IPS-NIHi11 (cell line): Measurements from ENCODE around the gene CERS1.

ENCODE experiments used
- DNase-seq: peaks from one replicate; pipeline ENCODE4 v3.0.0; 2012; ENCODE audit warnings: mixed read lengths, low spot score

Gene CERS1

GRCh38 chr19:18856385-18857126, 39.4 kb downstream of the CERS1 start:
- peak; percentile 68 for DNase-seq

DNA sequence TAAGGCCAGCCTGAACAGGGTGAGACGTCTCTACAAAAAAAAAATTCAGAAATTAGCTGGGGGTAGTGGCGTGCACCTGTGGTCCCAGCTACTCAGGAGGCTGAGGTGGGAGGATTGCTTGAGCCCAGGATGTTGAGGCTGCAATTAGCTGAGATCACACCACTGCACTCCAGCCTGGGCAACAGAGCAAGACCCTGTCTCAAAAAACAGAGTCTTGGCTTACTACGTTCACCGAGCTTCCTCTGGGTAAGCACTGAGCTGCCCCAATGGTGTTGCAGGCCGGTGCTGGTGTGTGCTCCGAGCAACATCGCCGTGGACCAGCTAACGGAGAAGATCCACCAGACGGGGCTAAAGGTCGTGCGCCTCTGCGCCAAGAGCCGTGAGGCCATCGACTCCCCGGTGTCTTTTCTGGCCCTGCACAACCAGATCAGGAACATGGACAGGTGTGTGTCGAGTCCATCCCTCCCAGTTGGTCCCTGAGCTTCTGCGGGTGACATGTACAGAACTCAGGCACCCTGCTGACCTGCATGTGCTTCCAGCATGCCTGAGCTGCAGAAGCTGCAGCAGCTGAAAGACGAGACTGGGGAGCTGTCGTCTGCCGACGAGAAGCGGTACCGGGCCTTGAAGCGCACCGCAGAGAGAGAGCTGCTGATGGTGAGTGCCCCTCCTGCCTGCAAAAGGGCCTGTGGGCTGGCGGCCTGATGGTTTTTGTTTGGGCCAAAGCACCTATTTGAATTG, 40.1 kb downstream of the CERS1 start:
- DNase-seq, result no peak

GRCh38 chr19:18854982-18855381, 41.0 kb downstream of the CERS1 start:
- no peak for DNase-seq

DNA sequence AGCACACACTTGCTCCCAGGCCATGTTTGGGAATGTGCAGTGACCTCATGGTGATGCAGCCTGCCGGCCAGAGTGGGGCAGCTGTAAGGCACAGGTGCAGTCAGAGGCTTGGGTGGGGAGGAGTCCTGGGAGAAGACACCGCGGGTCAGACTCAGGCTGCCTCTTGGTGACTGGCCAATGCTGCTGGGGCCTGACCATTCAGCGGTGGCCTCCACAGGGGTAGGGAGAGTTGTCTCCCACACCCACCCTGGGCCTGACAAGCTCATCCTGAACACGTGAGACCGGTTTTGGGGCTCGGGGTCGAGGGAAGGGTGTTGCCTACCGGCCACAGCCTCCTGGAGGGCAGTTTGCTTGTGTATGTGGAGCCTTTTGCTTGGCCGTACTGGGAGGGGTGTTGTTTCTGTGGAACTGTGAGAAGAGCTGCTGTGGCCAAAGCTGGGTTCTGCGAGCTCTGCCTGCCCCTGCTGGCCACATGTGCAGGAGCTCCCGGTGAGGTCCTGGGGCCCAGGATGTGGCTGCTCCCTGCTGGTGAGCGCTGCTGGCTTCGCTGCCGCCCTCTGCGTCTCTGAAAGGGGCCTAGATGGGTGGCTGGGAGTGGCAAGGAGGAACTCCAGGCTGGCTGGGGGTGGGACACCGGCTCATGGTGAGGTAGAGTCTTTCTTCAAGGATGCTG, 42.1 kb downstream of the CERS1 start:
- no peak for DNase-seq

DNA sequence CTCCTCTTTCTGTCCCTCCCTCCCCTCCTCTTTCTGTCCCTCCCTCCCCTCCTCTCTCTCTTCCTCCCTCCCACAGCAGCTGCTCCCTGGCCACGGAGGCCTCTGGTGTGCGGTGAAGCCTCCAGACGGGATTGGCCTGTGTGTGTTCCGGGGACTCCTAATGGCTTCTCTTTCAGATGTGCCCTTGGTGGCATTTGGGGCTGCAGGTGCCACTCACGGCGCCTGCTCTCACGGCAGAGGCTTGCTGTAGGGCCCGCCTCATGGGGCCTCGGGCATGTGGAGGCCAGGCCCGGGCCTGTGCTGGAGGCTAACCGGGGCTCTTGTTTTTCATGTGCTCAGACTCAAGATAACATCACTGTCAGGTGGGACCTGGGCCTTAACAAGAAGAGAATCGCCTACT, 43.3 kb downstream of the CERS1 start:
- DNase-seq, result no peak

- DNase-seq, result no peak
Observed at GRCh38 chr19:18851673-18852325, 44.2 kb downstream of the CERS1 start.

DNA sequence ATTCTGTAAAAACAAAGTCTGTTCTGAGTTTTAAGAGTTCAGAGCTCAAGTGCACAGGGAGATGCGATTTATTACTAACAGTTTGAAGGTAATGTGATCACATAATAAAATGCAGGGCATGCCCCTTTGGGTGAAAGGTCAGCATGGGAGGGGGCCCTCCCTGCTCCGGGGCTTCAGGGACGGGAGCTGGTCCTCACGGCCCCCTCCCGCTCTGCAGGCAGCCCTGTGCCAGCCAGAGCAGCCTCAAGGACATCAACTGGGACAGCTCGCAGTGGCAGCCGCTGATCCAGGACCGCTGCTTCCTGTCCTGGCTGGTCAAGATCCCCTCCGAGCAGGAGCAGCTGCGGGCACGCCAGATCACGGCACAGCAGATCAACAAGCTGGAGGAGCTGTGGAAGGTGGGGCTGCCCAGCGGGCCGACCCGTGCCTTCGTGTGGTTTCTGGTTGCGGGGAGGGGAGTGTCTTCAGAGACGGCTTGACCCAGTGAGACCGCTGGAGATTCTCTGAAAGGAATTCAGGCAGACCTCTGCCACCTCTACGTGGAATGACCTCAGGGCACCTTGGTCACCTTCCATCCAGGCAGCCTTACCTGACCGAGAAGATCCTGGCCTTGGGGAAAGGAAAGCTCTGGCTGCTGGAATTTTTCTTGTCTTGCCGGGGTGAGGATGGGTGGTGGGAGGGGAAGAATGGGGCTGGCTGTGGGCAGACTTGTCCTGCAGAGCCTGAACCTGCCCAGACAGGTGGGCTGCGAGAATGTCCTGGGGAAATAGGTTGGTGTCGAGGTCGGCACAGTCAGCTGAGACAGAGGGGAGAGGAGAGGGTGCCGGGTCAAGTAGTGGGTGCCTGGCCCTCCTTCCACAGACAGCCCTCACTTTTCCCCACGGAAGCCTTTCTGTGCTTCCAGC, 45.2 kb downstream of the CERS1 start:
- DNase-seq, result no peak

DNA sequence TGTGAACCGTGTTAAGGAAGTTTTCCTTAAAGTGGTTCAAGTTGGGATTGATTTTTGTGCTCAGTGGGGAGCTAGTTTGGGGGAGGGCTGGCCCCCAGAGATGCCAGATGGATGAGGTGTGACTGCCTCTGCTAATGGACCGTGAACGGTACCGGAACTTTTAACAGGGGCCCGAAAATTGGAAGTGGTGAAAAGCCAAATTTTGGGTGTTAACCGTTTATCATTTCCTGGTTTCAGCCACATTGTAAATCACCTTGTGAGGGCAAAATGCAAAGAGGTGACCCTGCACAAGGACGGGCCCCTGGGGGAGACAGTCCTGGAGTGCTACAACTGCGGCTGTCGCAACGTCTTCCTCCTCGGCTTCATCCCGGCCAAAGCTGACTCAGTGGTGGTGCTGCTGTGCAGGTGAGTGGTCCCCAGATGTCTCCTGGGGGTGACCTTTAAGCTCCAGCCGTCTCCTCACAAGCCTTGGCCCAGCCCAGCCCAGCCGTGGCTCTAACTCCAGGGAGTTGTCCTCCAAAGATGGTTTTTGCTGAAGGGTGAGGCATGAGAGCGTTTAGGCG, 46.0 kb downstream of the CERS1 start:
- DNase-seq, result no peak

- no peak for DNase-seq
Observed at GRCh38 chr19:18848878-18849661, 46.9 kb downstream of the CERS1 start.

- DNase-seq, result no peak
Observed at GRCh38 chr19:18847549-18848463, 48.2 kb downstream of the CERS1 start.

GRCh38 chr19:18846862-18847548, 49.0 kb downstream of the CERS1 start:
- peak; percentile 90 for DNase-seq

- DNase-seq, result no peak
Observed at GRCh38 chr19:18845961-18846360, 50.0 kb downstream of the CERS1 start.

DNA sequence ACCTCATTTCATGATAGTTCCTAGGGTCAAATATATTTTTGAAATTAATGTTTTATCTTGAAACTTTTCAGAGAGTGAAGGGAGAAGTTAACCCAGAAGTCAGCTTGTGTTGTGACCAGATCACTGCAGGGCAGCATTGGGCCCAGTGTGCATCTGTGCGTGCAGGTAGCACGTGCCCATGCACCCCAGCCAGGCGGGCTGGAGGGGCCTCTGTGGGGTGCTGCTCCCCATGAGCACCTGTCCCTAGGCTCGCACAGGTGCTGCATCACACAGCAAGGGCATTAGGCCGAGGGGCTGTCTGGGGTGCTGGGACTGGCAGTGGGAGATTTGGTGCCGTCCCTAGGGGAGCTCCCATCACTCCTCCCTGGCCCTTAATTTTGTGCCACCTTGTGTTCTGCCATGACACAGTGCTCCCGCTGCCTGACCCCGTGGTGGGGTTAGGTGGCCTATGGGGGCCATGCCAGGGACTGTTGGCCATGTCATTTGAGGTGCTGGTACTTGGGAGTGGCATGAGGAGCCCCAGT, 51.1 kb downstream of the CERS1 start:
- DNase-seq, result no peak

GRCh38 chr19:18843960-18844359, 52.0 kb downstream of the CERS1 start:
- no peak for DNase-seq

GRCh38 chr19:18842166-18842565, 53.8 kb downstream of the CERS1 start:
- DNase-seq, result no peak

GRCh38 chr19:18841400-18841799, 54.6 kb downstream of the CERS1 start:
- DNase-seq, result no peak

DNA sequence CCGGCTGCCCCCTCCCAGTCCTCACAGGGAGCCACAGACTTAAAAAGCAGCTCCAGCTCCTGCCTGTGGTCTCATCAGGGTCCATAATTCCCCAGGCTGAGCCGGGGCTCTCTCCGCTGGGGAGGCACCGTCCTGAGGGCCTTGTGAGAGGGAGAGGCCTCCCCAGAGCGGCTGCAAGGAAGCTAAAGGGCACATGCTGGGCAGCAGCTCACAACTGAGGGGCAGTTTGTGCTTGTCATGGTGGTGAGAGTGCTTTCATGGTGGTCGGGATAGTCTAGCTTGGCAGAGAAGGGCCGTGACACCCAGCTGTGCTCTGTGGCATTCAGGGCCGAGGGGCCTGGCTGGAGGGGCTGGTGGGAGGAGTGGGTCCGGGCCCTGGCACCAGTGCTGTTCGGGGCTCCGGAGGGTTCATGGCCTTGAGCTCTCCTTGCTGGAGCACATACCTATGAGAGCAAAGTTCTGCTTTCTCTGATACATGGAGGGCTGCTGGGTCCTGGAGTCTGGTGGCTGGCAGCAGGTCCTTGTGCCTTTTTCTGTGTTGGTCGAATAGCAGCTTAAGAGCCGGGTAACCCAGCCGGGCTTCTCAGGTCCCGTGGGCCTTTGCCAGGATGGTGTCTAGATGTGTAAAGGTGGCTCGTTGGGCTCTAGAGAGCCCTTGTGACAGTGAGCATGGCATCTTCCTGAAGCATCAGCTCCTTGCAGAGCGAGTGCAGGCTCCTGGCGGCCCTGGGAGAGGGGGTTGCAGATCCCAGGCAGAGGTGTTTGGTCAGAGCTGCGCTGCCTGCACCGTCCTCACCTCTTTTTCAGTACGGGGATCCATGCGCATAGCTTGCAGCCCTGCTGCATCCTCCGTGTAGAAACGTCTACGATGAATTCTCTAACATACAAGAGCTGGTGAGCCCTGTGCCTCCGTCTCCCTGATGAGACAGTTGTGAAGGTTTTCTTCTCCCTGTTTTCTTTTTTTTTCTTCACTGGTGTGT, 55.4 kb downstream of the CERS1 start:
- DNase-seq, result no peak
